Tibial artery (tissue), 4 donors: ENCODE measurements around the gene HLA-DOB.

ENCODE experiments used
- DNase-seq, 2 donors: peaks; one replicate each; pipeline ENCODE4 v3.0.0-alpha.2; 2019
- H3K27ac ChIP-seq, 2 donors: fragments of 200-600 bp; sonication (generic) in 1 of 2; 1 replicate in 1 of 2; 2 replicates in 1 of 2; pipeline ENCODE4 v1.5.1; 2018 to 2019; ENCODE audit warnings: mild to moderate bottlenecking in 1 of 2
- H3K27me3 ChIP-seq, 2 donors: fragments of 200-600 bp; sonication (generic) in 1 of 2; one replicate each; pipeline versions ENCODE4 v1.5.1 to v1.6.0; 2016 to 2019
- H3K36me3 ChIP-seq, 3 donors: fragments of 200-600 bp; sonication (generic) in 2 of 3; one replicate each; pipeline ENCODE4 v1.5.1; 2016 to 2019; ENCODE audit warnings: mild to moderate bottlenecking in 2 of 3
- H3K4me1 ChIP-seq, 4 donors: fragments of 200-600 bp; sonication (generic) in 2 of 4; 1 replicate in 3 of 4; 2 replicates in 1 of 4; pipeline ENCODE4 v1.5.1; 2016 to 2019
- H3K4me3 ChIP-seq, 2 donors: fragments of 200-600 bp; sonication (generic) in 1 of 2; 1 replicate in 1 of 2; 2 replicates in 1 of 2; pipeline ENCODE4 v1.5.1; 2018 to 2019; ENCODE audit warnings: mild to moderate bottlenecking in 2 of 2
- H3K9me3 ChIP-seq, 3 donors: fragments of 200-600 bp; sonication (generic) in 1 of 3; one replicate each; pipeline ENCODE4 v1.5.1; 2016 to 2019
- intact Hi-C: fragments of 100-400 bp; cut with DNase I; formaldehyde crosslinking; loops from one replicate; pipeline ENCODE4 v1.15.0; 2023; ENCODE audit warnings: low total_unique reads
- TF ChIP-seq, protein P1 (sequence below), 2 experiments: fragments of 200-600 bp in 1 of 2; fragments of 450-650 bp in 1 of 2; IDR thresholded peaks; one replicate each; pipeline ENCODE4 v1.5.1; 2017 to 2019; ENCODE audit warnings: antibody characterized with exemption in 2 of 2, mild to moderate bottlenecking in 1 of 2, moderate library complexity in 1 of 2

Gene HLA-DOB

DNA sequence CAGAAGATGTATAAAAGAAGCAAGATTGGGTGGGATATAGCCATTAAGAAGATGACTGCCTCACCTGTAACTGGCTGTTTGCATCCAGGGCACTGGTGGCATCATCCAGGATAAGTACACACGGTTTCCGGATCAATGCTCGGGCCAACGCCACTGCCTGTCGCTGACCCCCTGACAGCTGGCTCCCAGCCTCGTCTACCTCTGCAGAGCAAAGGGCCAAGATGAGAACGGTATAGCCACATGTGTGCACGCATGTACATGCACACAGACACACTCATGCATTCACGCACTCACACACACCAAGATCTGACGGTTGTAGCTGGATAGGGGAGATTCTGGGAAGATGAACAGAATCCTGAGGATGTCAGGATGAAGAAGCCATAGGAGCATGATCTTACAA, 30.2 kb upstream of the HLA-DOB start:
- Histone ChIP-seq H3K4me1 (peaks cover 0 to 23% (median 17%) of the 10 kb centered on the region in 4 donors), H3K9me3 (no peaks in the 10 kb centered on the region), H3K36me3 (peaks cover 47 to 57% (median 56%) of the 10 kb centered on the region in 3 donors), H3K4me3 (no peak overlapping the region), H3K27me3 (no peaks in the 10 kb centered on the region), H3K27ac (no peak overlapping the region)
- TF ChIP-seq, protein P1, sequence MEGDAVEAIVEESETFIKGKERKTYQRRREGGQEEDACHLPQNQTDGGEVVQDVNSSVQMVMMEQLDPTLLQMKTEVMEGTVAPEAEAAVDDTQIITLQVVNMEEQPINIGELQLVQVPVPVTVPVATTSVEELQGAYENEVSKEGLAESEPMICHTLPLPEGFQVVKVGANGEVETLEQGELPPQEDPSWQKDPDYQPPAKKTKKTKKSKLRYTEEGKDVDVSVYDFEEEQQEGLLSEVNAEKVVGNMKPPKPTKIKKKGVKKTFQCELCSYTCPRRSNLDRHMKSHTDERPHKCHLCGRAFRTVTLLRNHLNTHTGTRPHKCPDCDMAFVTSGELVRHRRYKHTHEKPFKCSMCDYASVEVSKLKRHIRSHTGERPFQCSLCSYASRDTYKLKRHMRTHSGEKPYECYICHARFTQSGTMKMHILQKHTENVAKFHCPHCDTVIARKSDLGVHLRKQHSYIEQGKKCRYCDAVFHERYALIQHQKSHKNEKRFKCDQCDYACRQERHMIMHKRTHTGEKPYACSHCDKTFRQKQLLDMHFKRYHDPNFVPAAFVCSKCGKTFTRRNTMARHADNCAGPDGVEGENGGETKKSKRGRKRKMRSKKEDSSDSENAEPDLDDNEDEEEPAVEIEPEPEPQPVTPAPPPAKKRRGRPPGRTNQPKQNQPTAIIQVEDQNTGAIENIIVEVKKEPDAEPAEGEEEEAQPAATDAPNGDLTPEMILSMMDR (IDR thresholded peaks at IDR 0.05) = no peak
- intact Hi-C loops = loop anchor here (5.0 kb wide), 1 partner anchor 1035 kb away; no protein-coding TSS in a partner anchor
- no peak for DNase-seq

DNA sequence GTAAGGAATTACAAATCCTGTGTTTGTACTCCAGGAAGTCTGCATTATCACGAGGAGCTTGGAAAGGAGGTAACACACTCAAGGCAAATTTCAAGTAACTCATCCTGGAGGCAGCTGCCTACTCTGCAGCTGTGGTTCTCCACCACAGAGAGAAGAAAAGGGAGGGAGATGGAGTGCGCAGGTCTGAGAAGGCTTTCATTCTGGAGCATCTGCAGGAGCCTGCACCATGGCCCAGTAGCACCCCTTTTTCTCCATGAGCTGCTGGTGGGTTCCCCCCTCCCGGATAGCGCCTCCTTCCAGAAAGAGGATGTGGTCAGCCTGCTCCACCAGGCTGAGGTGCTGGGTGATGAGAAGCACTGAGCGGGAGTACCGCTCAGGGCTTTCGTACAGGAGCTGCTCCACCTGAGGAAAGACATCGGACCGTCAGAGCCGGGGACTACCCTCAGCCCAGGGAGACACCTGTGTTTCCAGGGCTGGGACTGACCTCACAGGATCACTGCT, 28.6 kb upstream of the HLA-DOB start:
- H3K4me1 ChIP-seq = peaks cover 0 to 16% (median 11%) of the 10 kb centered on the region in 4 donors
- H3K36me3 ChIP-seq = peaks cover 42 to 55% (median 54%) of the 10 kb centered on the region in 3 donors

DNA sequence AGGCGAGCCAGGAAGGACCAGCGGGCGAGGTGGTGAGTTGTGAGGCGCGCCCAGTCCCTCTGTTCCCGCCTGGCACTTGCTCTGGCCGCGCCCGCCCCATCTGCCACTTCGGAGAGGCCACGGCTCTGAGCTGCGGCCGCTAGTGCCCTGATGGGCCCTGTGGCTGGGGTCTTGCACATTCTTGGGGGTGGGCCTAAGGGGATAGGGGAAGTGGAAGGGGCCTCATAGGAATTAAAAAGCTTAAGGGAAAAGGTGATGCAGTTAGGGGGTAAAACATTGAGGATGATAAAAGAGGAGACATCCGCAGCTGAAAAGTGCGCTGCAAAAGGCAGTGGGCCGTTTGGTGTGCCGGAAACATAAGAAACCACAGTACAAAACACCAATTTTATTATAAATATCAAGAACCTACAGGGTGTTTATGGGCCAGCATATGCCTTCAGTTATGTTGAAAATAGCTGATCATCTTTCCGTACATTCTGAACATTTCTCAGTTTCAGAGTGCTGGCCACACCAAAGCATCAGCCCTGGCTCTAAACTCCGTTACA, 28.1 kb upstream of the HLA-DOB start:
- peaks cover 0 to 16% (median 11%) of the 10 kb centered on the region in 4 donors for H3K4me1 ChIP-seq
- TF ChIP-seq, protein P1 (IDR thresholded peaks at IDR 0.05) = no peak
- DNase-seq = no peak
- no peaks in the 10 kb centered on the region for H3K9me3 ChIP-seq
- peak overlapping the region; percentile 92 to 95 for H3K27ac ChIP-seq
- no peaks in the 10 kb centered on the region for H3K27me3 ChIP-seq
- intact Hi-C loops = loop anchor here (5.0 kb wide), 1 partner anchor 1033 kb away; no protein-coding TSS in a partner anchor
- H3K36me3 ChIP-seq = peaks cover 36 to 53% (median 48%) of the 10 kb centered on the region in 3 donors
- peak overlapping the region; percentile 78 to 86 for H3K4me3 ChIP-seq

More for the DNA sequence above, 28.6 kb upstream of the HLA-DOB start:
- intact Hi-C loops = loop anchor here (5.0 kb wide), 1 partner anchor 1033 kb away; no protein-coding TSS in a partner anchor
- peak overlapping the region; percentile 78 to 86 for H3K4me3 ChIP-seq
- H3K27me3 ChIP-seq = no peaks in the 10 kb centered on the region
- H3K27ac ChIP-seq = peak overlapping the region; percentile 92 to 95
- no peak for DNase-seq
- TF ChIP-seq, protein P1 (IDR thresholded peaks at IDR 0.05) = no peak
- H3K9me3 ChIP-seq = no peaks in the 10 kb centered on the region

DNA sequence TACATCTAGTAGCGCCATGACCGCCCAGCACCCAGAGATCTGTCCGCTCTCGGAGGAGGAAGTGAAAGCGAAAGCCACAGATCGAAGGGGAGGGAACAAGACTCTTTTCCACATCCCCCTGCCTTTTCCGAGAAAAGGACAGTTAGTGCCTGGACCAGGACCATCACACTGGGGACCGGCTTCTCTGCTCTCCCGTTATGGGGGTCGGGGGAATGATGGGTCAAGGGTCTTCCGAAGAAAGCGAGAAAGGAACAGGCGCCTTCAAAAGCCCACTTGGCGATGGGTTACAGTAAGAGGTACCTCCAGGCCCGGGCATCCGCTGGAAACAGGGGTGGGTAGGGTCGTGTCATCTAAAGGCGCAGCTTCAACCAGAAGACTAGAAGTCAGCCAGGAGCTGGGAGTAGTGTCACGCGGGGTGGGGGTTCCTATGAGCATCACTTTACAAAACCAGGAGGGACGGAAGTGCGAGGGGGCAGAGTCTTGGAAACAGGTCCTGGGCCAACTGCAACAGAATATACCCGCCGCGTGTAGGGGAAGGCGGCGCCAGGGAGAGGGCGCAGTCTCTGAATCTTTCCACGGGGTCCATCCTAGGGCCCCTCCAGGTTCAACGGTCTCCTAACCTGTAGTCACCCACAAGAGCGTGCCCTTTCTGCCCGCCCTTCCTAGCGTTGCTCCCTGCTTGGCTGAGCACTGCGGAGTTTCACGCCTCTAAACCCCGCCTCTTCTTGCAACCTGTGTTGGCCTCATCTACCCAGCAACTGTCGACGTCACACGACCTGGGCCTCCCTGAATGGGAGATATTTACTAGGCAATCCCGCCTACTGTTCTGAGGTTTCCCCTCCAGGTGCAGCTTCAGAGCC, 27.4 kb upstream of the HLA-DOB start, which contains the start of gene PSMB8:
Gene PSMB8, minus strand, starts transcription at position 69 of the 860 bp plus-strand sequence. Its CDS starts 51 bp downstream, at position 18.
- H3K4me1 ChIP-seq = peaks cover 0 to 16% (median 11%) of the 10 kb centered on the region in 4 donors
- TF ChIP-seq, protein P1 (IDR thresholded peaks at IDR 0.05) = peak; percentile 9 to 12
- peak; percentile 98 for DNase-seq
- peak within 1 kb of the TSS; percentile 92 to 95 for H3K27ac ChIP-seq
- no peaks in the 10 kb centered on the region for H3K9me3 ChIP-seq
- peaks cover 34 to 48% (median 45%) of the 10 kb centered on the region in 3 donors for H3K36me3 ChIP-seq
- peak within 1 kb of the TSS; percentile 78 to 86 for H3K4me3 ChIP-seq
- intact Hi-C loops = no loop called here
- H3K27me3 ChIP-seq = no peaks in the 10 kb centered on the region

DNA sequence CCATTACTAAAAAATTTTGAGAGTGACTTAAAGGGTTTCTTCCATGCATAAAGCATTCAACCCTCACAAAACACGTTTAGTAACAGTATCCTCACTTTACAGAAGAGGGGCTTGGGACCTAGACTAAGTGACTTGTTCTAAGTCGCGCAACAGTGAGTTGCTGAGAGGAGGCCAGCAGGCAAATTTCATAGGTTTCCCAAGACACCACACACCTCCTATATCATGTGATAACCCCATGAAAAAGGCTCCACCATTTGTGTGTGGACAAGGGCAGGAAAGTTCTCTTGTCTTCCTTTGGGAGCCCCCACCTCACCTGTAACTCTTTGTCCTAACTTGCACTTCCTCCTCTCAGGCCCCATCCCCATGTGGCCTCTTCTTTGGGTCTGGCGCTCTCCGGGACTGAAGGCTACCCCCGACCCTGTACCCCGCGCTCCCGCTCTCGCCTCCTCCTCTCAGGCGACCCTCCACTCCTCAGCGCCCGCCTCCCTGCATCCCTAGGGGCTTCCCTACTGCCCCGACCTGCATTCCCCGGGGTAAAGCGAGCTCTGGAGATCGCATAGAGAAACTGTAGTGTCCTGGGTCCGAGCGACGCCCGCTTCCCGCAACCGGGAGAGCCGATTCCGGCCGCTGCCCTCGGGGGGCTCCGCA, 26.7 kb upstream of the HLA-DOB start:
- Histone ChIP-seq H3K4me3 (peak overlapping the region; percentile 78 to 86), H3K9me3 (no peaks in the 10 kb centered on the region), H3K36me3 (peaks cover 28 to 41% (median 38%) of the 10 kb centered on the region in 3 donors), H3K27me3 (no peaks in the 10 kb centered on the region), H3K27ac (peak overlapping the region; percentile 92 to 95), H3K4me1 (peaks cover 0 to 16% (median 11%) of the 10 kb centered on the region in 4 donors)
- intact Hi-C loops = no loop called here
- DNase-seq = no peak
- TF ChIP-seq, protein P1 (IDR thresholded peaks at IDR 0.05) = no peak
